ENCODE results near the gene ADAT3.

DNA sequence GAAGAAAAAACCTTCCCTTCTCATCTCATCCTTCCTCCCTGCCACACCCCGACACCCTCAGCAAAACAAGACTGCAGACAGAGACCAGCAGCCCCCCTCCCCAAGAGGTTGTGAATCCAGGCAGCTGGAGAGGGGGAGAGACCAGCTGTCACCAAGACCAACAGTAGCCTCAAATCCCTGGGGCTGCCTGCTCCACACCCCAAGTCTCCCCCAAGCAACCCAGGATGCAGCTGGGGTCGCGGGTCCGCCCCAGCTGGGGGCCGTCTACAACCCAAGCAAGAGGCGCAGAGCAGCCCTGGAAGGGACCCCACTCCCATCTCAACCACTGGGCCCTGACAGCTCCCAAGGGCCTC is 48.9 kb upstream of the ADAT3 start:
- TF ChIP-seq CTCF (IDR thresholded peaks at IDR 0.05; ENCODE audit: low read depth, low read length, missing input control) (no peak), RAD21 (IDR thresholded peaks at IDR 0.05) (no peak), SP1 (IDR thresholded peaks at IDR 0.05) (no peak), FOXA1 (IDR thresholded peaks at IDR 0.05) (no peak), HNF4G (IDR thresholded peaks at IDR 0.05) (no peak), GABPA (IDR thresholded peaks at IDR 0.05 in 1 of 2, conservative IDR thresholded peaks at IDR 0.05 in 1 of 2) (no peak), JUND (IDR thresholded peaks at IDR 0.05) (no peak), EGR1 (IDR thresholded peaks at IDR 0.05; ENCODE audit: low read depth in 2 of 2) (no peak), TAF1 (conservative IDR thresholded peaks at IDR 0.05) (no peak), HNF4A (conservative IDR thresholded peaks at IDR 0.05) (no peak), YY1 (IDR thresholded peaks at IDR 0.05) (no peak)
- TF ChIP-seq, protein P1, sequence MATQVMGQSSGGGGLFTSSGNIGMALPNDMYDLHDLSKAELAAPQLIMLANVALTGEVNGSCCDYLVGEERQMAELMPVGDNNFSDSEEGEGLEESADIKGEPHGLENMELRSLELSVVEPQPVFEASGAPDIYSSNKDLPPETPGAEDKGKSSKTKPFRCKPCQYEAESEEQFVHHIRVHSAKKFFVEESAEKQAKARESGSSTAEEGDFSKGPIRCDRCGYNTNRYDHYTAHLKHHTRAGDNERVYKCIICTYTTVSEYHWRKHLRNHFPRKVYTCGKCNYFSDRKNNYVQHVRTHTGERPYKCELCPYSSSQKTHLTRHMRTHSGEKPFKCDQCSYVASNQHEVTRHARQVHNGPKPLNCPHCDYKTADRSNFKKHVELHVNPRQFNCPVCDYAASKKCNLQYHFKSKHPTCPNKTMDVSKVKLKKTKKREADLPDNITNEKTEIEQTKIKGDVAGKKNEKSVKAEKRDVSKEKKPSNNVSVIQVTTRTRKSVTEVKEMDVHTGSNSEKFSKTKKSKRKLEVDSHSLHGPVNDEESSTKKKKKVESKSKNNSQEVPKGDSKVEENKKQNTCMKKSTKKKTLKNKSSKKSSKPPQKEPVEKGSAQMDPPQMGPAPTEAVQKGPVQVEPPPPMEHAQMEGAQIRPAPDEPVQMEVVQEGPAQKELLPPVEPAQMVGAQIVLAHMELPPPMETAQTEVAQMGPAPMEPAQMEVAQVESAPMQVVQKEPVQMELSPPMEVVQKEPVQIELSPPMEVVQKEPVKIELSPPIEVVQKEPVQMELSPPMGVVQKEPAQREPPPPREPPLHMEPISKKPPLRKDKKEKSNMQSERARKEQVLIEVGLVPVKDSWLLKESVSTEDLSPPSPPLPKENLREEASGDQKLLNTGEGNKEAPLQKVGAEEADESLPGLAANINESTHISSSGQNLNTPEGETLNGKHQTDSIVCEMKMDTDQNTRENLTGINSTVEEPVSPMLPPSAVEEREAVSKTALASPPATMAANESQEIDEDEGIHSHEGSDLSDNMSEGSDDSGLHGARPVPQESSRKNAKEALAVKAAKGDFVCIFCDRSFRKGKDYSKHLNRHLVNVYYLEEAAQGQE (IDR thresholded peaks at IDR 0.05): no peak
- TF ChIP-seq, protein P2, sequence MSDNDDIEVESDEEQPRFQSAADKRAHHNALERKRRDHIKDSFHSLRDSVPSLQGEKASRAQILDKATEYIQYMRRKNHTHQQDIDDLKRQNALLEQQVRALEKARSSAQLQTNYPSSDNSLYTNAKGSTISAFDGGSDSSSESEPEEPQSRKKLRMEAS (IDR thresholded peaks at IDR 0.05): no peak
- TF ChIP-seq, protein P3, sequence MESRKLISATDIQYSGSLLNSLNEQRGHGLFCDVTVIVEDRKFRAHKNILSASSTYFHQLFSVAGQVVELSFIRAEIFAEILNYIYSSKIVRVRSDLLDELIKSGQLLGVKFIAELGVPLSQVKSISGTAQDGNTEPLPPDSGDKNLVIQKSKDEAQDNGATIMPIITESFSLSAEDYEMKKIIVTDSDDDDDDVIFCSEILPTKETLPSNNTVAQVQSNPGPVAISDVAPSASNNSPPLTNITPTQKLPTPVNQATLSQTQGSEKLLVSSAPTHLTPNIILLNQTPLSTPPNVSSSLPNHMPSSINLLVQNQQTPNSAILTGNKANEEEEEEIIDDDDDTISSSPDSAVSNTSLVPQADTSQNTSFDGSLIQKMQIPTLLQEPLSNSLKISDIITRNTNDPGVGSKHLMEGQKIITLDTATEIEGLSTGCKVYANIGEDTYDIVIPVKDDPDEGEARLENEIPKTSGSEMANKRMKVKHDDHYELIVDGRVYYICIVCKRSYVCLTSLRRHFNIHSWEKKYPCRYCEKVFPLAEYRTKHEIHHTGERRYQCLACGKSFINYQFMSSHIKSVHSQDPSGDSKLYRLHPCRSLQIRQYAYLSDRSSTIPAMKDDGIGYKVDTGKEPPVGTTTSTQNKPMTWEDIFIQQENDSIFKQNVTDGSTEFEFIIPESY (IDR thresholded peaks at IDR 0.05): no peak
